Neural cell (in vitro differentiated cells): ENCODE data around the gene NANP. TPM values are rescaled to one million over a fixed set of nuclear protein-coding genes. Genes with fewer than 3 reads are reported as not detected.

Experiments
- H2AFZ ChIP-seq: fragments of 200-600, 300-800 bp; sonication (generic), shearing (Covaris generic); 2 replicates; pipeline ENCODE4 v1.6.0; 2014; ENCODE audit warnings: low read depth, mild to moderate bottlenecking, antibody characterized with exemption, low read length, moderate library complexity
- H3F3A ChIP-seq: fragments of 200-600 bp; shearing (Covaris generic); 2 replicates; pipeline ENCODE4 v1.6.1; 2016; ENCODE audit warnings: mild to moderate bottlenecking, moderate library complexity, mixed read lengths, antibody characterized with exemption, low read length; ENCODE audit not compliant: insufficient read depth, poor library complexity, severe bottlenecking
- H3K27ac ChIP-seq: fragments of 200-600, 300-800 bp; sonication (generic), shearing (Covaris generic); 2 replicates; pipeline ENCODE4 v1.5.1; 2014; ENCODE audit warnings: mild to moderate bottlenecking, low read length, moderate library complexity
- H3K27me3 ChIP-seq: fragments of 300-800, 200-600 bp; sonication (generic), shearing (Covaris generic); 2 replicates; pipeline ENCODE4 v1.6.0; 2014; ENCODE audit warnings: mild to moderate bottlenecking, low read depth, low read length, moderate library complexity; ENCODE audit not compliant: insufficient read depth
- H3K36me3 ChIP-seq: fragments of 300-800, 200-600 bp; sonication (generic), shearing (Covaris generic); 2 replicates; pipeline ENCODE4 v1.5.1; 2014; ENCODE audit warnings: mild to moderate bottlenecking, antibody characterized with exemption, low read length, moderate library complexity; ENCODE audit not compliant: insufficient read depth
- H3K4me2 ChIP-seq: fragments of 300-800, 200-600 bp; sonication (generic), shearing (Covaris generic); 2 replicates; pipeline ENCODE4 v1.6.0; 2014; ENCODE audit warnings: mild to moderate bottlenecking, low read length
- H3K4me3 ChIP-seq: fragments of 300-800, 200-600 bp; sonication (generic), shearing (Covaris generic); 2 replicates; pipeline ENCODE4 v1.5.1; 2014; ENCODE audit warnings: mild to moderate bottlenecking, low read length, moderate library complexity
- H3K79me2 ChIP-seq: fragments of 200-600 bp; shearing (Covaris generic); replicated peaks from 2 replicates; pipeline ENCODE4 v1.6.0; 2014; ENCODE audit warnings: mild to moderate bottlenecking, low read length, moderate library complexity; ENCODE audit not compliant: insufficient read depth
- H3K9ac ChIP-seq: fragments of 300-800, 200-600 bp; sonication (generic), shearing (Covaris generic); 2 replicates; pipeline ENCODE4 v1.6.1; 2016; ENCODE audit warnings: mild to moderate bottlenecking, low read length, mixed read lengths
- H3K9me2 ChIP-seq: fragments of 200-600 bp; shearing (Covaris generic); 2 replicates; pipeline ENCODE4 v1.6.1; 2016; ENCODE audit warnings: mild to moderate bottlenecking, low read length, mixed read lengths; ENCODE audit not compliant: insufficient read depth
- H3K9me3 ChIP-seq: fragments of 200-600, 300-800 bp; sonication (generic), shearing (Covaris generic); 2 replicates; pipeline ENCODE4 v1.6.1; 2016; ENCODE audit warnings: mild to moderate bottlenecking, mixed run types, low read length, moderate library complexity, mixed read lengths
- H4K20me1 ChIP-seq: fragments of 200-600 bp; shearing (Covaris generic); 2 replicates; pipeline ENCODE4 v1.6.1; 2016; ENCODE audit warnings: mild to moderate bottlenecking, mixed run types; ENCODE audit not compliant: insufficient read depth
- CTCF ChIP-seq: fragments of 450-650 bp; IDR thresholded peaks from 2 replicates; pipeline ENCODE4 v1.5.1; 2014; ENCODE audit warnings: antibody characterized with exemption, mild to moderate bottlenecking, moderate library complexity; ENCODE audit not compliant: poor library complexity, severe bottlenecking
- EP300 ChIP-seq: fragments of 450-650 bp; conservative IDR thresholded peaks from 2 replicates; pipeline ENCODE4 v1.6.1; 2014; ENCODE audit warnings: antibody characterized with exemption, mild to moderate bottlenecking, moderate library complexity; ENCODE audit not compliant: poor library complexity, severe bottlenecking
- EZH2 ChIP-seq: fragments of 200-600, 300-800 bp; shearing (Covaris generic), sonication (generic); IDR thresholded peaks from 2 replicates; pipeline ENCODE4 v1.6.1; 2014; ENCODE audit warnings: antibody characterized with exemption, low read length, borderline replicate concordance, mild to moderate bottlenecking; ENCODE audit not compliant: insufficient read depth, poor library complexity, severe bottlenecking
- MXI1 ChIP-seq: fragments of 450-650 bp; conservative IDR thresholded peaks from 2 replicates; pipeline ENCODE4 v1.6.1; 2014; ENCODE audit warnings: antibody characterized with exemption, mild to moderate bottlenecking; ENCODE audit not compliant: poor library complexity, severe bottlenecking
- POLR2AphosphoS5 ChIP-seq: IDR thresholded peaks from 2 replicates; pipeline ENCODE4 v1.6.1; 2012
- RAD21 ChIP-seq: fragments of 450-650 bp; conservative IDR thresholded peaks from 2 replicates; pipeline ENCODE4 v1.6.1; 2014; ENCODE audit warnings: antibody characterized with exemption, mild to moderate bottlenecking, moderate library complexity
- REST ChIP-seq: IDR thresholded peaks from 2 replicates; pipeline ENCODE4 v1.6.1; 2012; ENCODE audit warnings: borderline replicate concordance
- SMC3 ChIP-seq: fragments of 450-650 bp; conservative IDR thresholded peaks from 2 replicates; pipeline ENCODE4 v1.6.1; 2014; ENCODE audit warnings: antibody characterized with exemption, mild to moderate bottlenecking, moderate library complexity; ENCODE audit not compliant: poor library complexity
- TAF1 ChIP-seq: IDR thresholded peaks from 2 replicates; pipeline ENCODE4 v1.6.1; 2012; ENCODE audit warnings: low read depth
- polyA plus RNA-seq: library from polyadenylated mRNA; depleted of rRNA; stranded (reverse); fragments of >200 nt; gene quantifications from 2 replicates; pipeline ENCODE4 v1.2.3, GENCODE V29; 2014

Gene NANP
- polyA plus RNA-seq, 1 donor from 2014 or later = 4.1 TPM

GRCh38 chr20:25573288-25574251 lies 50.2 kb downstream of the NANP start:
- Histone ChIP-seq H2AFZ (no peak overlapping the region), H3K9ac (no peak overlapping the region), H3K27me3 (no peaks in the 10 kb centered on the region), H3K4me3 (no peak overlapping the region), H3K27ac (no peak overlapping the region), H3K79me2 (peaks cover 66% of the 10 kb centered on the region), H3K9me3 (no peaks in the 10 kb centered on the region), H3F3A (no peaks in the 10 kb centered on the region), H3K4me2 (no peak overlapping the region), H3K36me3 (no peaks in the 10 kb centered on the region), H4K20me1 (no peaks in the 10 kb centered on the region), H3K9me2 (no peaks in the 10 kb centered on the region)
- TF ChIP-seq SMC3 = no peak
- no peak for TF ChIP-seq EZH2
- TF ChIP-seq RAD21 = no peak
- no peak for TF ChIP-seq MXI1
- TF ChIP-seq TAF1 = no peak
- no peak for TF ChIP-seq REST
- TF ChIP-seq EP300 = no peak
- TF ChIP-seq CTCF = no peak
- no peak for TF ChIP-seq POLR2AphosphoS5

GRCh38 chr20:25571817-25572216 lies 52.0 kb downstream of the NANP start:
- H3K4me3 ChIP-seq = no peak overlapping the region
- H3F3A ChIP-seq = no peaks in the 10 kb centered on the region
- H4K20me1 ChIP-seq = no peaks in the 10 kb centered on the region
- H3K27me3 ChIP-seq = no peaks in the 10 kb centered on the region
- H2AFZ ChIP-seq = no peak overlapping the region
- no peaks in the 10 kb centered on the region for H3K9me3 ChIP-seq
- H3K36me3 ChIP-seq = no peaks in the 10 kb centered on the region
- TF ChIP-seq TAF1 (no peak), POLR2AphosphoS5 (no peak), EP300 (no peak), SMC3 (no peak), EZH2 (no peak), CTCF (no peak), RAD21 (no peak), REST (no peak)
- H3K27ac ChIP-seq = no peak overlapping the region
- H3K9me2 ChIP-seq = no peaks in the 10 kb centered on the region
- H3K79me2 ChIP-seq = peaks cover 69% of the 10 kb centered on the region
- H3K9ac ChIP-seq = no peak overlapping the region
- no peak overlapping the region for H3K4me2 ChIP-seq
